Trophoblast cell (in vitro differentiated cells and primary cell): ENCODE results near the gene SLC39A10.

Source experiments
- DNase-seq, 2 donors: peaks; one replicate each; pipeline ENCODE4 v3.0.0-alpha.2; 2016
- H2AFZ ChIP-seq: 2 replicates; pipeline ENCODE4 v1.6.1; 2013; ENCODE audit warnings: low read length, moderate library complexity, mild to moderate bottlenecking; ENCODE audit not compliant: insufficient read depth, poor library complexity
- H2AK5ac ChIP-seq: 2 replicates; pipeline ENCODE4 v1.6.1; 2013; ENCODE audit warnings: mild to moderate bottlenecking, low read length
- H2BK120ac ChIP-seq: 2 replicates; pipeline ENCODE4 v1.6.1; 2013; ENCODE audit warnings: low read length, mild to moderate bottlenecking, moderate library complexity; ENCODE audit not compliant: insufficient read depth, poor library complexity
- H2BK12ac ChIP-seq: 2 replicates; pipeline ENCODE4 v1.6.1; 2013; ENCODE audit warnings: mild to moderate bottlenecking, low read length, moderate library complexity
- H2BK5ac ChIP-seq: 2 replicates; pipeline ENCODE4 v1.6.1; 2013; ENCODE audit warnings: low read length, low read depth, moderate library complexity, mild to moderate bottlenecking; ENCODE audit not compliant: poor library complexity
- H3K14ac ChIP-seq: 2 replicates; pipeline ENCODE4 v1.6.1; 2013; ENCODE audit warnings: mild to moderate bottlenecking, low read length
- H3K18ac ChIP-seq: 2 replicates; pipeline ENCODE4 v1.6.1; 2013; ENCODE audit warnings: mild to moderate bottlenecking, low read length
- H3K23ac ChIP-seq: 2 replicates; pipeline ENCODE4 v1.6.1; 2013; ENCODE audit warnings: low read length
- H3K27ac ChIP-seq: 2 replicates; pipeline ENCODE4 v1.5.1; 2013; ENCODE audit warnings: low read depth, mild to moderate bottlenecking, inconsistent platforms, low read length, moderate library complexity
- H3K27me3 ChIP-seq: 2 replicates; pipeline ENCODE4 v1.6.1; 2013; ENCODE audit warnings: inconsistent platforms, mild to moderate bottlenecking, low read length, moderate library complexity; ENCODE audit not compliant: insufficient read depth
- H3K36me3 ChIP-seq, 2 experiments: 1 replicate in 1 of 2; 2 replicates in 1 of 2; pipeline ENCODE4 v1.6.1; 2013; ENCODE audit warnings: low read length in 2 of 2, mild to moderate bottlenecking in 2 of 2, moderate library complexity in 1 of 2; ENCODE audit not compliant: insufficient read depth in 2 of 2, control insufficient read depth in 1 of 2
- H3K4ac ChIP-seq: 2 replicates; pipeline ENCODE4 v1.6.1; 2013; ENCODE audit warnings: low read depth, mild to moderate bottlenecking, low read length, moderate library complexity
- H3K4me1 ChIP-seq, 2 experiments: 1 replicate in 1 of 2; 2 replicates in 1 of 2; pipeline ENCODE4 v1.6.1; 2013; ENCODE audit warnings: low read length in 2 of 2, mild to moderate bottlenecking in 2 of 2, moderate library complexity in 1 of 2; ENCODE audit not compliant: insufficient read depth in 2 of 2, control insufficient read depth in 1 of 2
- H3K4me2 ChIP-seq: 2 replicates; pipeline ENCODE4 v1.6.1; 2013; ENCODE audit warnings: inconsistent platforms, mild to moderate bottlenecking, low read length, moderate library complexity
- H3K4me3 ChIP-seq: 2 replicates; pipeline ENCODE4 v1.5.1; 2013; ENCODE audit warnings: mild to moderate bottlenecking, low read depth, low read length, inconsistent platforms
- H3K79me1 ChIP-seq: one replicate; pipeline ENCODE4 v1.6.1; 2013; ENCODE audit warnings: low read length
- H3K79me2 ChIP-seq: 2 replicates; pipeline ENCODE4 v1.6.1; 2013; ENCODE audit warnings: low read length, mild to moderate bottlenecking; ENCODE audit not compliant: control insufficient read depth, insufficient read depth, poor library complexity
- H3K9ac ChIP-seq: 2 replicates; pipeline ENCODE4 v1.6.1; 2013; ENCODE audit warnings: mild to moderate bottlenecking, low read length
- H3K9me3 ChIP-seq: 2 replicates; pipeline ENCODE4 v1.6.1; 2013; ENCODE audit warnings: low read depth, mild to moderate bottlenecking, control low read depth, inconsistent platforms, low read length; ENCODE audit not compliant: insufficient read depth
- H4K12ac ChIP-seq: 2 replicates; pipeline ENCODE4 v1.6.1; 2013; ENCODE audit warnings: low read depth, mild to moderate bottlenecking, low read length, moderate library complexity
- H4K8ac ChIP-seq: 2 replicates; pipeline ENCODE4 v1.6.1; 2013; ENCODE audit warnings: low read depth, mild to moderate bottlenecking, low read length, moderate library complexity
- H4K91ac ChIP-seq: one replicate; pipeline ENCODE4 v1.6.1; 2013; ENCODE audit warnings: low read depth, mild to moderate bottlenecking, low read length, moderate library complexity
- WGBS: extraction: QIAGEN DNeasy Blood & Tissue Kit; methylation state at CpG from one replicate; pipeline ENCODE4 v1.1.7; 2013; ENCODE audit warnings: missing lambda C conversion rate; ENCODE audit not compliant: insufficient read length, insufficient coverage; ENCODE audit errors: extremely low coverage; 5-methylcytosine and 5-hydroxymethylcytosine counted together

SLC39A10 gene

GRCh38 chr2:195652911-195653310 lies 4.1 kb upstream of the SLC39A10 start:
- Histone ChIP-seq H3K4ac (no peak overlapping the region), H3K14ac (no peak overlapping the region), H3K36me3 (no peaks in the 10 kb centered on the region), H3K9me3 (no peaks in the 10 kb centered on the region), H4K8ac (no peak overlapping the region), H3K4me1 (peaks cover 3 to 6% of the 10 kb centered on the region in 2 experiments), H3K79me1 (peaks cover 9% of the 10 kb centered on the region), H2AK5ac (no peak overlapping the region), H3K23ac (no peak overlapping the region), H3K18ac (no peak overlapping the region), H3K4me3 (no peak overlapping the region), H3K4me2 (no peak overlapping the region), H4K12ac (no peak overlapping the region), H3K79me2 (peaks cover 8% of the 10 kb centered on the region), H3K27me3 (no peaks in the 10 kb centered on the region), H2BK120ac (no peak overlapping the region), H4K91ac (no peak overlapping the region), H2AFZ (no peak overlapping the region), H3K9ac (no peak overlapping the region), H3K27ac (no peak overlapping the region), H2BK12ac (no peak overlapping the region), H2BK5ac (no peak overlapping the region)
- no peak for DNase-seq

- H2BK12ac ChIP-seq: peak overlapping the region; percentile 61
- peak overlapping the region; percentile 68 for H3K27ac ChIP-seq
- peak overlapping the region; percentile 20 for H3K14ac ChIP-seq
- peaks cover 11% of the 10 kb centered on the region for H3K79me1 ChIP-seq
- H3K36me3 ChIP-seq: no peaks in the 10 kb centered on the region
- no peak overlapping the region for H3K4me3 ChIP-seq
- H3K4me1 ChIP-seq: peaks cover 3 to 6% of the 10 kb centered on the region in 2 experiments
- H3K4ac ChIP-seq: no peak overlapping the region
- H2AK5ac ChIP-seq: peak overlapping the region; percentile 72
- H4K91ac ChIP-seq: peak overlapping the region; percentile 48
- H3K9me3 ChIP-seq: no peaks in the 10 kb centered on the region
- H4K8ac ChIP-seq: peak overlapping the region; percentile 64
- H3K27me3 ChIP-seq: no peaks in the 10 kb centered on the region
- no peak overlapping the region for H2AFZ ChIP-seq
- H2BK120ac ChIP-seq: peak overlapping the region; percentile 14
- no CpG with 5 or more reads among the region's 19 CpGs for WGBS
- peak overlapping the region; percentile 32 for H4K12ac ChIP-seq
- DNase-seq: no peak
- no peak overlapping the region for H3K9ac ChIP-seq
- H3K4me2 ChIP-seq: peak overlapping the region; percentile 51
- H3K79me2 ChIP-seq: peaks cover 11% of the 10 kb centered on the region
- H2BK5ac ChIP-seq: peak overlapping the region; percentile 27
- no peak overlapping the region for H3K23ac ChIP-seq
- no peak overlapping the region for H3K18ac ChIP-seq
Observed at GRCh38 chr2:195656161-195656858, 716 bp upstream of the SLC39A10 start.

- H3K23ac ChIP-seq: no peak overlapping the region
- H2BK5ac ChIP-seq: peak overlapping the region; percentile 96
- peak overlapping the region; percentile 94 for H3K27ac ChIP-seq
- H3K9me3 ChIP-seq: no peaks in the 10 kb centered on the region
- peaks cover 11% of the 10 kb centered on the region for H3K79me1 ChIP-seq
- peaks cover 3% of the 10 kb centered on the region in 2 experiments for H3K4me1 ChIP-seq
- peaks cover 11% of the 10 kb centered on the region for H3K79me2 ChIP-seq
- H3K36me3 ChIP-seq: no peaks in the 10 kb centered on the region
- H3K14ac ChIP-seq: peak overlapping the region; percentile 100
- H3K4me3 ChIP-seq: peak overlapping the region; percentile 94
- H2BK120ac ChIP-seq: peak overlapping the region; percentile 99
- peak overlapping the region; percentile 100 for H3K4ac ChIP-seq
- peak overlapping the region; percentile 100 for H3K18ac ChIP-seq
- peak overlapping the region; percentile 57 for H3K4me2 ChIP-seq
- WGBS: no CpG with 5 or more reads among the region's 66 CpGs
- H4K8ac ChIP-seq: peak overlapping the region; percentile 100
- H2BK12ac ChIP-seq: peak overlapping the region; percentile 56
- H2AK5ac ChIP-seq: peak overlapping the region; percentile 98
- no peaks in the 10 kb centered on the region for H3K27me3 ChIP-seq
- H4K91ac ChIP-seq: peak overlapping the region; percentile 99
- peak overlapping the region; percentile 97 for H3K9ac ChIP-seq
- peak overlapping the region; percentile 100 for H4K12ac ChIP-seq
- peak; percentile 15 to 61 for DNase-seq
- H2AFZ ChIP-seq: peak overlapping the region; percentile 99
Observed at GRCh38 chr2:195657634-195658540, 861 bp downstream of the SLC39A10 start.

- Histone ChIP-seq H3K18ac (no peak overlapping the region), H2BK12ac (no peak overlapping the region), H3K27me3 (no peaks in the 10 kb centered on the region), H3K4ac (no peak overlapping the region), H3K23ac (no peak overlapping the region), H4K12ac (no peak overlapping the region), H3K14ac (no peak overlapping the region), H2BK120ac (no peak overlapping the region), H3K27ac (no peak overlapping the region), H3K4me2 (peak overlapping the region; percentile 55), H2AFZ (no peak overlapping the region), H2BK5ac (no peak overlapping the region), H3K79me1 (peaks cover 11% of the 10 kb centered on the region), H4K8ac (no peak overlapping the region), H3K9ac (no peak overlapping the region), H3K9me3 (no peaks in the 10 kb centered on the region), H3K79me2 (peaks cover 11% of the 10 kb centered on the region), H2AK5ac (no peak overlapping the region), H4K91ac (no peak overlapping the region), H3K4me1 (peaks cover 3% of the 10 kb centered on the region in 2 experiments), H3K4me3 (no peak overlapping the region), H3K36me3 (no peaks in the 10 kb centered on the region)
- WGBS: no CpG with 5 or more reads among the region's 1 CpG
- DNase-seq: peak; percentile 58 to 92
Observed at GRCh38 chr2:195658541-195658890, 1.5 kb downstream of the SLC39A10 start.
